Mammary epithelial cell (primary cell): ENCODE data around the gene CCBE1.

Source experiments
- CTCF ChIP-seq, 2 donors: IDR thresholded peaks in 1 of 2; conservative IDR thresholded peaks in 1 of 2; 2 replicates each; pipeline ENCODE4 v1.5.1; 2011 to 2012; ENCODE audit warnings: inconsistent platforms in 2 of 2, low read length in 2 of 2, mild to moderate bottlenecking in 2 of 2, control low read depth in 1 of 2, low read depth in 1 of 2; ENCODE audit not compliant: insufficient read depth in 1 of 2; ENCODE audit errors: extremely low read depth in 1 of 2
- EZH2 ChIP-seq: IDR thresholded peaks from 2 replicates; pipeline ENCODE4 v1.6.1; 2012; ENCODE audit warnings: low read length, inconsistent platforms, borderline replicate concordance

GRCh38 chr18:59459369-59460071 lies 237.7 kb downstream of the CCBE1 start:
- TF ChIP-seq CTCF (conservative IDR thresholded peaks at IDR 0.05 in 1 of 2, IDR thresholded peaks at IDR 0.05 in 1 of 2; ENCODE audit: extremely low read depth in 1 of 2, insufficient read depth in 1 of 2, low read depth in 1 of 2, low read length in 2 of 2) (peak; percentile 52 to 53), EZH2 (no peak)
